ENCODE data around the gene B3GALT2.

DNA sequence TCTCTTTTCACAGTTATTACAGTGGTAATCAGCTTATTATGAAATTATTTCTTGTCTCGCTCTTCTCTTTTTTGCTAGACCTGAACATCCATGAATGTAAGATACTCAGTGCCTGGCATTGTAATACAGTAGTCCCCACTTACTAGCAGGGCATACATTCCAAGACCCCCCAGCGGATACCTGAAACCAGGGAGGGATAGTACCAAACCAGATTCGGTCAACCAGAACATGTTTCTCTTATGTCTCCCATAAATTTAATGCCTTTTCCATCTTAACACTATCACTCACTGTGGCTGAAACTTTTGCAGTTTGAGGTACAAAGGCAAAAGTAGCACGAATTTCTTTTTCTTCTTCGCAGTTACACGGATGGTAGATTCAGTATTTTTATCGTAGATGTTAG is 24.6 kb upstream of the B3GALT2 start:
- no peak for TF ChIP-seq POLR2A (IDR thresholded peaks at IDR 0.05)
- TF ChIP-seq CTCF (IDR thresholded peaks at IDR 0.05) = no peak
